CD4-positive, alpha-beta T cell (primary cell): Measurements from ENCODE around the gene MEGF11. TPM values are rescaled to one million over a fixed set of nuclear protein-coding genes. Genes with fewer than 3 reads are reported as not detected.

Source experiments
- ATAC-seq: fragments of 200-7000 bp; cut with Tn5 transposase; one replicate; pipeline ENCODE4 v1.10.0; 2022; ENCODE audit warnings: mild to moderate bottlenecking; ENCODE audit not compliant: poor library complexity
- CTCF ChIA-PET: fragments of 350-600 bp; sonication (Branson Sonifier 250); formaldehyde crosslinking; loops from one replicate; lab custom pipeline; 2021; ENCODE audit warnings: antibody characterized with exemption, inconsistent platforms; lab: Charles Lee
- POLR2A ChIA-PET: fragments of 350-600 bp; sonication (Branson Sonifier 250); formaldehyde crosslinking; loops from one replicate; lab custom pipeline; 2021; ENCODE audit warnings: antibody characterized with exemption, inconsistent platforms; lab: Charles Lee
- DNase-seq, 14 experiments: peaks; one replicate each; pipeline ENCODE4 v3.0.0-alpha.2; 2013 to 2020; ENCODE audit warnings: mixed read lengths in 2 of 14
- H3K27ac ChIP-seq, 2 donors: one replicate each; pipeline versions ENCODE4 v1.5.1 to v1.7.0; 2013; ENCODE audit warnings: low read length in 2 of 2, low read depth in 1 of 2, mild to moderate bottlenecking in 1 of 2
- H3K27me3 ChIP-seq, 2 experiments: 1 replicate in 1 of 2; 2 replicates in 1 of 2; pipeline versions ENCODE4 v1.6.1 to v1.7.0; 2013; ENCODE audit warnings: low read length in 2 of 2, control low read depth in 1 of 2, mild to moderate bottlenecking in 1 of 2, moderate library complexity in 1 of 2; ENCODE audit not compliant: insufficient read depth in 2 of 2, control insufficient read depth in 1 of 2
- H3K36me3 ChIP-seq: one replicate; pipeline ENCODE4 v1.6.1; 2013; ENCODE audit warnings: low read length, control low read depth; ENCODE audit not compliant: insufficient read depth
- H3K4me1 ChIP-seq: one replicate; pipeline ENCODE4 v1.6.1; 2013; ENCODE audit warnings: low read length, control low read depth; ENCODE audit not compliant: insufficient read depth
- H3K4me3 ChIP-seq: one replicate; pipeline ENCODE4 v1.5.1; 2013; ENCODE audit warnings: mild to moderate bottlenecking, low read length, moderate library complexity
- H3K9me3 ChIP-seq, 2 experiments: 1 replicate in 1 of 2; 2 replicates in 1 of 2; pipeline versions ENCODE4 v1.6.1 to v1.7.0; 2013; ENCODE audit warnings: low read length in 2 of 2, mild to moderate bottlenecking in 2 of 2, control low read depth in 1 of 2, moderate library complexity in 1 of 2; ENCODE audit not compliant: control insufficient read depth in 1 of 2, insufficient read depth in 1 of 2
- H3K27ac Mint-ChIP-seq: one replicate; pipeline ENCODE4 v1.8.0; 2020; ENCODE audit warnings: mixed read lengths
- H3K27me3 Mint-ChIP-seq: one replicate; pipeline ENCODE4 v1.8.0; 2021; ENCODE audit warnings: mixed read lengths
- H3K36me3 Mint-ChIP-seq: one replicate; pipeline ENCODE4 v1.8.0; 2021; ENCODE audit warnings: low read depth, mixed read lengths
- H3K4me1 Mint-ChIP-seq: one replicate; pipeline ENCODE4 v1.8.0; 2021; ENCODE audit warnings: low read depth, mixed read lengths
- H3K4me3 Mint-ChIP-seq: one replicate; pipeline ENCODE4 v1.8.0; 2020; ENCODE audit warnings: mild to moderate bottlenecking, mixed read lengths
- H3K9me3 Mint-ChIP-seq: one replicate; pipeline ENCODE4 v1.8.0; 2020; ENCODE audit warnings: mixed read lengths
- intact Hi-C, 2 experiments: fragments of 100-400 bp; cut with DNase I in 1 of 2; cut with micrococcal nuclease in 1 of 2; formaldehyde crosslinking; loops; one replicate each; pipeline versions ENCODE4 v1.15.1 to v1.9.0; 2023 to 2025; cut with DNase I, micrococcal nuclease
- total RNA-seq, 174 experiments: library from RNA in 2 of 174; stranded (reverse) in 2 of 174; gene quantifications; one replicate each; pipeline ENCODE4 v1.2.3 and lab custom pipeline; 2021 to 2026
- TF ChIP-seq, protein P1 (sequence below): fragments of 200-600 bp; IDR thresholded peaks from one replicate; pipeline ENCODE4 v1.8.0; 2022; ENCODE audit warnings: antibody characterized with exemption, mild to moderate bottlenecking

The MEGF11 gene
- total RNA-seq, 2 experiments from 2014 or later, result not detected

DNA sequence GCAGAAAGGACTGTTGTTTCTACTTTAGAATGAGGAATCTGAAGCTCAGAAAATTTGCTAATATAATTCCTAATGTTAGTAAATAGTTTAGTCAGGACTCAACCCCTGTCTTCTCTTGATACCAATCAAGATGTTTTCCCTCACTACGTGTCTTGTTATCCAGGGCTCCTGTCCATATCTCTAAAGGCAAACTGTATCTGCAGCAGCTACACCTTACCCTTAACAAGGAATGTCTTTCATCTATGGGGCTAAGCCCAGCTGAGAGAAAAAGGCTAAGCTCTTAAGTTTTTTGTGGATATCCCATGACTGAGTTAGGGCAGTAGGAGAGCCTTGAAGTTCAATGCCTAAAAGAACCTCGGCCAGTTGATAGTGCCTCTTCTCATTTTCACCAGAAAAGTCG lies 351.7 kb downstream of the MEGF11 start:
- Mint-ChIP-seq H3K9me3 (no peaks in the 10 kb centered on the region), H3K36me3 (peaks cover 88% of the 10 kb centered on the region), H3K27me3 (no peaks in the 10 kb centered on the region), H3K27ac (no peak overlapping the region), H3K4me3 (no peak overlapping the region), H3K4me1 (peaks cover 5% of the 10 kb centered on the region)
- no peaks in the 10 kb centered on the region for H3K9me3 ChIP-seq
- no peaks in the 10 kb centered on the region for H3K27me3 ChIP-seq
- DNase-seq, result no peak
- H3K36me3 ChIP-seq, result peaks cover 43% of the 10 kb centered on the region
- ChIA-PET CTCF (no interaction called here), POLR2A (interaction anchor here (1.2 kb wide), 1 partner anchor 32 kb away, joined by 3 read pairs; the partner anchor contains the start of gene RAB11A)
- H3K27ac ChIP-seq, result no peak overlapping the region
- H3K4me1 ChIP-seq, result no peaks in the 10 kb centered on the region
- TF ChIP-seq, protein P1, sequence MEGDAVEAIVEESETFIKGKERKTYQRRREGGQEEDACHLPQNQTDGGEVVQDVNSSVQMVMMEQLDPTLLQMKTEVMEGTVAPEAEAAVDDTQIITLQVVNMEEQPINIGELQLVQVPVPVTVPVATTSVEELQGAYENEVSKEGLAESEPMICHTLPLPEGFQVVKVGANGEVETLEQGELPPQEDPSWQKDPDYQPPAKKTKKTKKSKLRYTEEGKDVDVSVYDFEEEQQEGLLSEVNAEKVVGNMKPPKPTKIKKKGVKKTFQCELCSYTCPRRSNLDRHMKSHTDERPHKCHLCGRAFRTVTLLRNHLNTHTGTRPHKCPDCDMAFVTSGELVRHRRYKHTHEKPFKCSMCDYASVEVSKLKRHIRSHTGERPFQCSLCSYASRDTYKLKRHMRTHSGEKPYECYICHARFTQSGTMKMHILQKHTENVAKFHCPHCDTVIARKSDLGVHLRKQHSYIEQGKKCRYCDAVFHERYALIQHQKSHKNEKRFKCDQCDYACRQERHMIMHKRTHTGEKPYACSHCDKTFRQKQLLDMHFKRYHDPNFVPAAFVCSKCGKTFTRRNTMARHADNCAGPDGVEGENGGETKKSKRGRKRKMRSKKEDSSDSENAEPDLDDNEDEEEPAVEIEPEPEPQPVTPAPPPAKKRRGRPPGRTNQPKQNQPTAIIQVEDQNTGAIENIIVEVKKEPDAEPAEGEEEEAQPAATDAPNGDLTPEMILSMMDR, result no peak
- no peak for ATAC-seq
- intact Hi-C loops, result no loop called here
- no peak overlapping the region for H3K4me3 ChIP-seq

DNA sequence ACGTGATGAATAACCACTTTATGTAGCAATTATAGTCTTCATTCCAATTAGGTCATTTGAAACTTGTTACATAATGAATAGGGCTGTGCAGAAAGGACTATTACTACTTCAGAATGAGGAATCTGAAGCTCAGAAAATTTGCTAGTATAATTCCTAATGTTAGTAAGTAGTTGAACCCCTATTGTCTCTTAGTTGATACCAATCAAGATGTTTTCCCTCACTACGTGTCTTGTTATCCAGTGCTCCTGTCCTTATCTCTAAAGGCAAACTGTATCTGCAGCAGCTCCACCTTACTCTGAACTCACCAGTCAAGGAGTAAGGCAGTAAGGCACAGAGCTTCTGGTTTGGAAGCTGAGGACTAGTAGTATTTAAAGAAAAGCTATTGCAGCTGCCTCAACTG lies 352.2 kb downstream of the MEGF11 start:
- DNase-seq, result no peak
- Histone ChIP-seq H3K27ac (no peak overlapping the region), H3K4me3 (no peak overlapping the region), H3K36me3 (peaks cover 48% of the 10 kb centered on the region), H3K27me3 (no peaks in the 10 kb centered on the region), H3K9me3 (no peaks in the 10 kb centered on the region), H3K4me1 (no peaks in the 10 kb centered on the region)
- no peak overlapping the region for H3K27ac Mint-ChIP-seq
- intact Hi-C loops, result no loop called here
- H3K36me3 Mint-ChIP-seq, result peaks cover 88% of the 10 kb centered on the region
- TF ChIP-seq, protein P1, result no peak
- ChIA-PET POLR2A (interaction anchor here (1.2 kb wide), 1 partner anchor 32 kb away, joined by 3 read pairs; the partner anchor contains the start of gene RAB11A), CTCF (no interaction called here)
- no peaks in the 10 kb centered on the region for H3K27me3 Mint-ChIP-seq
- no peak overlapping the region for H3K4me3 Mint-ChIP-seq
- ATAC-seq, result no peak
- peaks cover 5% of the 10 kb centered on the region for H3K4me1 Mint-ChIP-seq
- no peaks in the 10 kb centered on the region for H3K9me3 Mint-ChIP-seq

DNA sequence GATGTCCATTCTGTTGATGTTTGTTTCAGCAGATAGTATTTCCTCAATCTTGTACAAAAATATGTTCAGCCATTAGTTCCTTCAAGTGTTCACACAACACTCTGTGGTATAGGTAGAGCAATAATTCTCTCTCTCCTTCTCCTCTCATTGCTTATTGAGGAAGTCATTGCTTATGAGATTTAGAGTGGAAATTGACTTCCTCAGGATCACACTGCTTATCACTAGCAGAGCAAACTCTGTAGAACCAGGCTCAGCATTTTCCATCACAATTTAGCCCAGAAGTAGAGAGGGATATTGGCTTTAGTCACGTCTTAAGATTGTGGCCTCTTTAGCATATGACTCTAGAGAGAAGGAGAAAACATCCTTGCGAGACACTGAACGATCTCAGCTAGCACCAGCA lies 353.1 kb downstream of the MEGF11 start:
- Histone ChIP-seq H3K36me3 (peaks cover 53% of the 10 kb centered on the region), H3K4me3 (no peak overlapping the region), H3K27ac (no peak overlapping the region), H3K27me3 (no peaks in the 10 kb centered on the region), H3K4me1 (no peaks in the 10 kb centered on the region), H3K9me3 (no peaks in the 10 kb centered on the region)
- DNase-seq (no peak), ATAC-seq (no peak)
- H3K4me1 Mint-ChIP-seq, result peaks cover 5% of the 10 kb centered on the region
- H3K27me3 Mint-ChIP-seq, result no peaks in the 10 kb centered on the region
- ChIA-PET CTCF (interaction anchor here (1.2 kb wide), 1 partner anchor 30 kb away, joined by 3 read pairs; no protein-coding TSS in a partner anchor), POLR2A (no interaction called here)
- H3K9me3 Mint-ChIP-seq, result no peaks in the 10 kb centered on the region
- H3K27ac Mint-ChIP-seq, result no peak overlapping the region
- no peak overlapping the region for H3K4me3 Mint-ChIP-seq
- H3K36me3 Mint-ChIP-seq, result peaks cover 87% of the 10 kb centered on the region
- TF ChIP-seq, protein P1, result no peak
- intact Hi-C loops, result no loop called here
